ENCODE results near the gene OR52E5.

OR52E5 gene

GRCh38 chr11:5932671-5933070, 39.7 kb downstream of the OR52E5 start:
- H3K4me3 ChIP-seq (ENCODE audit: low read depth, low read length) = no peak overlapping the region

- no peak overlapping the region for H3K4me3 ChIP-seq (ENCODE audit: low read depth, low read length)
Measured at GRCh38 chr11:5933116-5933515, 40.1 kb downstream of the OR52E5 start.

GRCh38 chr11:5937868-5938602, 45.0 kb downstream of the OR52E5 start:
- H3K4me3 ChIP-seq (ENCODE audit: low read depth, low read length) = no peak overlapping the region

GRCh38 chr11:5938603-5938965, 45.6 kb downstream of the OR52E5 start:
- H3K4me3 ChIP-seq (ENCODE audit: low read depth, low read length) = no peak overlapping the region

- no peak overlapping the region for H3K4me3 ChIP-seq (ENCODE audit: low read depth, low read length)
Measured at GRCh38 chr11:5940748-5941147, 47.7 kb downstream of the OR52E5 start.

GRCh38 chr11:5941951-5942350, 48.9 kb downstream of the OR52E5 start, which contains the start of gene OR56A3:
Gene OR56A3, plus strand, starts transcription at chr11:5942251. Its CDS starts 5,096 bp downstream, at chr11:5947347.
- H3K4me3 ChIP-seq (ENCODE audit: low read depth, low read length) = no peak within 1 kb of the TSS

Data from iPS-11a (cell line).